GM12873 (cell line): ENCODE measurements around the gene ONECUT3.

ENCODE experiments used
- CTCF ChIP-seq: IDR thresholded peaks from 2 replicates; pipeline ENCODE4 v1.5.1; 2012; ENCODE audit warnings: low read depth, mild to moderate bottlenecking, moderate library complexity, low read length, control low read depth; ENCODE audit not compliant: insufficient read depth; ENCODE audit errors: missing control alignments

Gene ONECUT3

DNA sequence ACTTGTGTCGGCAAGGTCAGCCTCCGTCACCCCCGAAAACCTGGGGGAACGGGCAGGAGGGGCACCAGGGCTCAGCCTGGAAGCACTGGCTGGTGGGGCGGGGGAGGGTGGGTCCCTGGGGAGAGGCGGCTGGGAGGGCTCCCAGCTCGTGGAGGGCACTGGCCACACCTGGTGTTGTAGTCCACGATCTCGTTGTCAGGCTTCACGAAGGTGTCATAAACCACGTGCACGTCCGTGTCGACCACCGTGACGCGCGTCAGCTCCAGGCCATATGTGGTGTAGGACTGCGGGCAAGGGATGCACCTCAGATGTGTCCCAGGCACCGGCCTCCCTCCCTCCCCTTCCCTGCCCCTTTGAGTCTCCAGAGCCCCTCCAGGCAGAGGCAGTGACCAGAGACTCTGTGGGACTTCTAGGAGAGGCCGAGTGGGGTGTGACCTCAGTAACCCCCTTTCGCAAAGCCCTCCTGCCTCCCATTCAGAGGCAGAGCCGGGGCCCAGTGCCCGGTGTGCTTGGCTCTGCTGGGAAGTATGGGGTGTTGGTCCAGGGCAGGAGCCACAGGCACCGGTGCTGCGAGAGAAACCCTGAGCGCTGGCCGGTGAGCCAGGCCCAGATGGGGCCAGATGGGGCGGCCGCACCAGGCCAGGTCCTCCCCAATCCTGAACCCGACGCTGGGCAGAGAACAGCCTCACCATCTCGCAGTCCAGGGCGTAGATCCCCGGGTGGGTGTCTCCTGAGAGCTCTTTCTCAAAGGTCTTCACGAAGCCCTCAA, 63.4 kb downstream of the ONECUT3 start:
- no peak for TF ChIP-seq CTCF

- no peak for TF ChIP-seq CTCF
These were observed 64.4 kb downstream of the ONECUT3 start for GRCh38 chr19:1817553-1818179.

DNA sequence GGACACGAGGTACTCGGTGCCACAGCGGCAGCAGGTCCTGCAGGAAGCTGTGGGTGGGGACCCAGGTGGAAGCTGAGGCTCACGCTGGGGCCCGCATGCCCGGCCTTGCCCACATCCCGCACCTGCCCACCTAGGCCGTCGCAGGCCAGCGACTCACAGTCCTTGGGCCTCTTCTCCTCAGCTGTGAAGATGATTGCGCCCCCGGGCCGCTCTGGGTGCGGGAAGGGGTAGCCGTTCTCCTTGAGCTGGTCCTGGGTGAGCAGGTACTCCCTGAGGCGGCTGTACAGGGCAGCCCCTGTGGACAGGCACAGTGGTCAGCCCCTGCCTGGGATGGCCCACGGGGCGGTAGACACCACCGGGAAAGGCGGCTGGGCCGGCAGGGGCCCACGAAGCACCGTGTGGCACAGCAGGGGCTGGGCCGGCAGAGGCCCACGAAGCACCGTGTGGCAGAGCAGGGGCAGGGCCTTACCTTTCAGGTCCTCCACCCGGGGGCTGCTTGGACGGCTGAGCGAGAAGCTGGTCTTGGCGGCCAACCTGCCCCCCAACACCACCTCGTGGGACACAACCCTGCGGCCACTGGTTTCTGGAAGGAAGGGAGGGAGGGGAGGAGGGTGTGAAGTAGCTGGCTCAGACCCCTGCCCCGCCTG, 65.4 kb downstream of the ONECUT3 start:
- no peak for TF ChIP-seq CTCF

DNA sequence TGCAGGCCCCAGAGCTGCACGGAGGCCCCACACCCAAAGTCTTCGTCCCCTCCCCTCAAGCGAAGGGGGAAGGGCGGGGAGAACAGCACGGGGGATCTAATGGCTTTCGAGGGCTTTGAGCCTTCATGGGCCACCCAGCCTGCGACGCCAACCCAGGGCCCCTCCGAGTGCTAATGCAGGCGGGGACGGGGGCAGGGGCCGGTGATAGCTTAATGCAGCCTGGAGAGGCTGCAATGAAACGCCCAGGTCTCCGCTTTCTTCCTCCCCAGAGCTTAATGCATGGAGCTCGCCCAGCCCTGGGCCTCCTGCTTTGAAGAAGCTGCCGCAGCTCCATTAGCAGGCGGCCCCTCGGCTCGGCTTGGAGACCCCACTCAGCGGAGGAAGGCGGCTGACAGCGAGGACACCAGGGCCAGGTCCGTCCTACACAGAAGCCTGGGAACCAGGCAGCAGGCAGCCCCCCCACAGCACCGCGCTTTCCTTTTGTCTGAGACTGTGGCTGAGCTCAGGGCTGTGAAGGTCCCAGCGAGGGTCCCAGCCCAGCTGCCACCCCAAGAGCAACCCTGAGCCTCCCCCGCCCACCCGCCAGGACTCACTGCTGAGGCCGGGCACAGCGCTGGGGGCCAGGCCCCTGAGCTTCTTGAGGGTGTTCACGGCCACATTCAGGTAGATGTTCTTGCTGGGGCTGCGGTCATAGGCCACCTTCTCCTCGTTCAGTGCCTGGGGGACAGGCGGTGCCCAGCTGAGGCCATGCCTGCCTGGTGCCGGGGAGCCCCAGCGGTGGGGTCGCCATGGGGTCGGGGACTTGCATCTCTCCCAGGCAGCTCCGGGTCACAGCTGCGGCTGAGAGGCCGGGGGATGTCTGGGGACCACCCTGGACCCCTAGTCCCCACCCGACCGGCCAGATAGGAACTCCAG, 66.3 kb downstream of the ONECUT3 start:
- no peak for TF ChIP-seq CTCF

DNA sequence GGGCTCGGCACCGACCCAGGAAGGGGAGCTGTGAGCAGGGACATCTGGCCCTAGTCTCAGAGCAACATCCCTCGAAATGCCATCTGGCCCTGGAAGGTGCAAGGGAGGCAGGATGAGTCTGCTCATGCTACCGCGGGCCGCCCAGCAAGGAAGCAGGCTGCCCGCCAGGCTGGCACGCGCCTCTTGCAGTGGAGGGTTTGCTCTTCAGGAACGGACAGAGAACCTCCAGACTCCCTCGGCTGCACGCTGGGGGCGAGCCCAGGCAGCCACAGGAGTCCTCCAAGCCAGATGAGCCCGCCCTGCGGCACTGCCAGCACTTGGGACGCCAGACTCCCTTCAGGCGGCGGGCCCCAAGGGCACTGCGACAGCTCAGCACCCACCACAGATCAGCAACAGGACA, 68.9 kb downstream of the ONECUT3 start:
- TF ChIP-seq CTCF, result no peak

DNA sequence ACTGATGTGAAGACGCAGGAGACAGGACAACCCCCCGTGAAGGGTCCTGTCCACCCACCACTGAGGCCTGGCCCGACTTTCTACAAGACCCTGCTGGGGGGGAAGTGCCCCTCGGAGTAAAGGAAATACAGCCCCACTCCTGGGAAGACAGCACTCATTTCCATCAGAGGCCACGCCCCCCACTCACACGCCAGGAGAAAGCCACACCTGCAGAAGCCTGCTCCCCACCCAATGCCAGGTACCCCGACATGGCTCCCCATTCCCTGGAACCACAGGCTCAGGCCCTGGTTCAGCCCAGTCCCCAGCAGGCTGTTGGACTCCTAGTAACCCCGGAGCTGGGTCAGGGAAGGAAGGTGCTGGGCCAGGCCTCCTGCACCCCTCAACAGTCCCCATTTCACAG, 69.7 kb downstream of the ONECUT3 start:
- no peak for TF ChIP-seq CTCF
